PC-9 (cell line): Measurements from ENCODE around the gene TMEM222.

ENCODE experiments used
- CTCF ChIP-seq: fragments of 200-600 bp; sonication (generic); conservative IDR thresholded peaks from 2 replicates; pipeline ENCODE4 v1.6.1; 2017; ENCODE audit warnings: mixed run types, antibody characterized with exemption, mild to moderate bottlenecking, moderate library complexity
- EZH2 ChIP-seq: fragments of 200-600 bp; sonication (generic); IDR thresholded peaks from 2 replicates; pipeline ENCODE4 v1.8.0; 2017; ENCODE audit warnings: antibody characterized with exemption, low read depth

GRCh38 chr1:27357281-27358037, 35.5 kb downstream of the TMEM222 start:
- no peak for TF ChIP-seq EZH2
- peak; percentile 80 for TF ChIP-seq CTCF
